Activated CD4-positive, alpha-beta T cell treated with anti-CD3 and anti-CD28 coated beads for 24 hours (primary cell): ENCODE data around the gene TXNDC15.

Source experiments
- DNase-seq, 2 donors: peaks; one replicate each; pipeline ENCODE4 v3.0.0-alpha.2; 2020; ENCODE audit warnings: low read depth in 2 of 2

Gene TXNDC15

DNA sequence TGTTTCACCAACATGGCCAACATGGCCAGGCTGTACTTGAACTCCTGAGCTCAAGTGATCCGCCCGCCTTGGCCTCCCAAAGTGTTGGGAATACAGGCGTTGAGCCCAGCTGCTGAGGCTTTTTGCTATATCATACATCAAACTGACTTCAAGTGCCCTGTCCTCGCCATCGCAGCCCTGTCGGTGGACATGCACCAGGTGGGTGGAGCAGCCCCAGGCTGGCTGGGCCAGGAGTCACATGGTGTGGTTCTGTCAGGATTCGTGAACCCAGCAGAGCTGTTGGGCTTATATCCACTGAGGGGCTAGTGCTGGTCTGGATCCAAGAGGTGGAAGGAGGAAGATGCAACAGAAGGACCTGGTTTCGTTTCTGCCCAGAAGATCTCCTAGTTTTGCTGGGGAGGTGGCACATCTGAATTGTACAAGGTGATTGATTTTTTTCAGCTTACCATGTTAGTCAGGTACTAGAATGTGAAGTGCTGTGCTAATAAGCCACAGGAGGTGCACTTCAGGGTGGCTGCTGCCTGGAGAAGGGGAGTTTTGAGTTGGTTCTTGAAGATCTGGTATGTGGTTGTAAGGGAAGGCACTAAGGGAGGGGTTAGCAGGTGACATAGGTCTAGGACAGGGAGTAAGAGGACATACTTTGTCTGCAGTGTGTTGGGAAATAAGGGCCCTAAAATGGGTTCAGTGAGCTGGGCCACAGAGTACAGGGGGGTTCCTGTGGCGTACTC lies 46.8 kb downstream of the TXNDC15 start:
- no peak for DNase-seq

DNA sequence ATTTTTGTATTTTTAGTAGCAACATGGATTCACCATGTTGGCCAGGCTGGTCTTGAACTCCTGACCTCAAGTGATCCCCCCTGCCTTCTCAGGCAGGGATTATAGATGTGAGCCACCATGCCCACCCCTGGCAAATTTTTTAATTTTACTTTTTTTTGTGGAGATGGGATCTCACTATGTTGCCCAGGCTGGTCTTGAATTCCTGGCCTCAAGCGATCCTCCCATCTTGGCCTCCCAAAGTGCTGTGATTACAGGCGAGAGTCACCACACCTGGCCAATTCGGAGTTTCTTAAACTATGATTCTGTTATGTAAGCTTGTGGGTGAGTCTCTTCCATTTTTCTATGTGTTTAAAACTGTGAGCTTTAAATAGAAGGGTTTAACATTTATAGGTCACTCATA lies 58.3 kb downstream of the TXNDC15 start:
- no peak for DNase-seq

DNA sequence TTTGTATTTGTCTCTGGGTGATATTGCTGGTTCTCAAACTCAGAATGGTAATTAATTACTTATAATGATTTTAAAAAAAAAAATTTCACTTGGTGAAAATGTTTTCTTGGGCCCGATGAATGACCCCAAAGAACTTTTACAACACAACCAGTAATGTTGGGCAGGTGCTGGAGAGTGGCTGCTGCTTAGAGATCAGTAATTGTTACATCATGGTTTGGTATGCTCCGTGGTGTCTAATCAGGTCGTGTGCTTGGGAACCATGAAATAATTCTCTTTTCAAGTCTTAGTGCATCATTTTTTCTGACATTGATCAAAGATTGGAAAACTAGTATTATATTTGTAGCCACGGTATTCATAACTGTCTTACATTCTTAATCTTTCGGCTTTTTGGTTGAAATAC lies 60.0 kb downstream of the TXNDC15 start:
- DNase-seq, result no peak

DNA sequence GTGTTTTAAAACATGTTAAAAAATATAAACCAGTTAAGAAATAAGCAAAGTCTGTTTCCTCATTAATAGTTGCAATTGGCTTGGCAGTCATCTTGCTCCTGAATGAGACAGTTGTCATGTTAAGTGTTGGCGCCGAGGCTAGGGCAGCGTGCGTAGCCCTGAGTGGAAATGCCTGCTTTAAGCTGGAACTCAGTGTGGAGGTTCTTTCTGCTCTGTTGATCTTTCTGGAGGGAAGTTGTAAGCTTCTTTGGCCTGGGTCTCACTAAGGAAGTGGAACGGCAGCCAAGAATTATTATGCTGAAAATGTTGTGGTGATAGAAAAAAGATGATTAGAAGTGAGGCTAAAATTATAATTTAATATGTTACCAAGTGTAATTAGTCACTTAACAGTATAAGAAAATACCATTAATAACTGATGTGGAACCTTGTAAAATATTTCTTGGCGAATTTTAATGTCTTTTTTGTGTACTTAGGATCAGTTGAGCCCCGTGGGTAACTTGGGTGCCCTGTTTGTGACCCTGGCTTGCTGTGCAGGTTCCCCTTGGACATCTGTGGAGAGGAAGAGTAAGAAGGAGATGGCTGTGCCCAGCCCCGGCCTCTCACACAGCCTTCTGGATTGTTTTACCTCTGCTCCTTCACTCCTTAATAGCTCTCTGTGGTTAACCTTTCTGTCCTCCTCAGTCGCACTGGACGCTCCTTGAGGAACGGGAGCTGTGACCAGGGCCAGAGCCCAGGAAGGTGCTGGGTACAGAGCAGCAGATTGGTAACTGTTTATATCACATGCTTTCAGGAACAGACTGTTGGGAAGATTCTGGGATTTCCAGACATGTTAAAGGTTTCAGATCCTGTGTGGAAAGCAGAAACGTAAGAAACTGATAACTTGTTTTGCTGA lies 61.8 kb downstream of the TXNDC15 start:
- DNase-seq, result no peak

DNA sequence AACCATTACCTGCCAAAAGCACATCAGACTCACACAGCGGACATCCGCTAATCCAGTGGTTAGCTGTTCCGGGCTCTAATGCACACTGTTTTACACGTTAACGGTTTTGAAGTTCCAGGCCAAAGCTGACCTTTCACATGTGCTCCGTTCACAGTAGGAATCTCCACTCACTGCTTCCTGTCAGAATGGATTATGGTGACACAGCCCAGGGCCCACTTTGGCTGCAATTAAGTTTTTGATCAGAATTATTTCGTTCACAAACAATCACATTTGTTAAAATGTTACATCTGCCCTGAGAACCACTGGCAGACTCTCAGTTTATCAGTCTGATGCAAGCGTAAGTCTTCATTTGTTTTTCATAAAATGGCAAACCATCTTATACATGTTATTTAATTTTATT lies 63.4 kb downstream of the TXNDC15 start:
- DNase-seq, result no peak

DNA sequence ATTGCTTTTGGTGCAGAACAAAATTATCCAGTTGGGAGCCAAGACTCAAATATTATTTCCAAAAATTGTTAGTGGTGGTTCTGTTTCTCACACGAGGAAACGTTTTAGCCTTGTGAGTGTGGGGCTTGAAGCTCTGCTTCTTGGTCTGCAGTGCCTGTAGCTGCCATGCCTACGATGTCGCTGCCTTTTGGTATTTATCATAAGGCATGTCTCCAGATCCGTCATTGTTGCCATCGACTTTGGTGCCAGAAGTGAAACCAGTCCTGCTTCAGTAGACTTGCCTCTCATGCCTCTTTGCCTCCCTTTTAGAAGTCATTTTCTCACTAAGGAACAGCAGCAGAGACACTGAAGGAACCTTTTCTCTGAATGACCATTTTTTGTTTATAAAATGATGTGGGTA lies 63.9 kb downstream of the TXNDC15 start:
- no peak for DNase-seq

DNA sequence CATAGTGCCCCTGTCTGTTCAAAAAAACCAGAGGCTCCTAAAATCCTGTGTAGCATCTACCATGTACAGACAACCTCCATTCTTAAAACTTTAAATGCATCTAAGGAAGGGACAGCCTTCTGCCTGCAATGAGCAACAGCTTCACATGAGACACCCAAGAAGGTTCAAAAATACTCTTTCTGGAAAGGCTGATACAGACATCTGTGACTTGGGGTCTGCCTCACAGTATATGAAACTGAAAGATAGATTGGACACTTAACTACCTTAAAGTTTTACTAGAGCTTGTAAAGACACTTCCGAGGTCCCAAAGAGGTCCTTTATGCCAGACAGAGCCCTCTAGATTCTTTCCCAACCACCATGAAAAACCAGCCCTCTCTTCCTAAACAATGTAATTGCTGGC lies 65.3 kb downstream of the TXNDC15 start:
- DNase-seq, result no peak

DNA sequence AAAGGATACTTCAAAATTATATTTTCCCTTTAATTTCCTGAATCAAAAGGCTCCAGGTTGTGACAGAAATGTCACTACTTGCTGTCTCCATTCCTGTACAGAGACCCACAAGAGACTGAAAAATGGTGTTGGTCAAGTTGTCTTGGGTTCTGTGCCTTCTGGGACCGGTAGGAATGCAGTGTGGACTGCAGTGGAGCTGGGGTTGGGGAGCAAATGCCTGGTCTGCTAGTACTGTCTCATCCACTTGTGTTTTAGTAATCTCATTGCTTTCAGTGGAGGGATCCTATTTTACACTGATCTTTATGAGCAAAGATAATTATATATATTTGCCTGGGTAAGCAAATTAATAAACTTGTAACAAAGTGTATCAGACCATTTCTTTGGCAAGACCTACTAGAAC lies 69.4 kb downstream of the TXNDC15 start:
- no peak for DNase-seq

DNA sequence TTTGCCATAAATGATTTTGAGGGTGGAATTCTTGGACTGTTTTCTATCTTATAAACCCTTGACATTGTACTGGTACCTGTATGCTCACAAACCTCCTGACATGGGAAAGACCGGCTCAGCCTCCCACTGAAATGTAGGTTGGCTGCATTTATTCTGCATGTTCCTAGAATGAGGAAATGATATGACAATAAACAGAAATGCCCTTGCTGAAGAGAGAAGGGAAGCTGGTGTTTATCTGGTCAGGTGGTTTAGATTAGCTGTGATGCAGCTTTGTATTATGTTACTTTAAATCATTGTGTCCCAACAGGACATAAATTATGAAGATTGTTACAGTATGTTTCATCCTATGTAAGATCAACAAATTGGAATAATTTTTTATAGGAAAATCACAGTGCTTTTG lies 70.5 kb downstream of the TXNDC15 start:
- no peak for DNase-seq

DNA sequence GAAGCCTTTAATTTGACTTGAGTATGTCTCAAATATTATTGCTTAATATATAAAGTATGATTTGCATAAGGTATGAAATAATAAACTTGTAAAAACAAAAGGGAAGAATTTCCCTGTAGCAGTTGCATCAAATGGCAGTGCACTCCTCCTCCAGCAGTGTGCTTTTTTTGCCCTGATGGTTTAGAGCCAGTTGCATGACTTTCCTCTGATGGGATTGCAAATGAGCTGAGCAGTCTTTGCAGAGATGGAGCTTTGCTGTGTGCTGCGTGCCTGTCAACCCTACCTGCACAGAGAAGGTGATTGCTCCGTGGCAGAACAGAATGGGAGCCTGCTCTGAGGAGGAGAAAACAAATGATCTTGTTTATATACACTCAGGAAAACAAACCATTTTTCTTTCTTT lies 70.9 kb downstream of the TXNDC15 start:
- no peak for DNase-seq

DNA sequence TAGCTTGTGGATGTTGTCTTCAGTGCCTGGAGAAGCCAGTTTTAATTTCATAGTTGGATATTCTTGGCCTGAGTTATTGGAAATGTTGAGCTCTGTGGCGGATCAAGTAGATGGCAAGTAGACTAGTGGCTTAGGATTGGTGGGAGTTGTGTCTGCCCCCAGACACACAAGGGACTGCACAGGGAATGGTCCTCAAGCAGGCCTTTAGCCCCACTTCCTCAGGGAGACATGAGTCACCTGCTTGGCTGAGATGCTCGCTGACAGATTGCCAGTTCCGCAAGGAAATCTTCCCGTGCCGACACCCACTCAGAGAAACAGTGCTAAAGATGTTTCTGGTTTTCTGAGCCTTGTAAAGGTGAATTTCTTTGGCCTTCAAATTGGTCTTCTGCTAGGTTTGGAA lies 74.7 kb downstream of the TXNDC15 start:
- no peak for DNase-seq

DNA sequence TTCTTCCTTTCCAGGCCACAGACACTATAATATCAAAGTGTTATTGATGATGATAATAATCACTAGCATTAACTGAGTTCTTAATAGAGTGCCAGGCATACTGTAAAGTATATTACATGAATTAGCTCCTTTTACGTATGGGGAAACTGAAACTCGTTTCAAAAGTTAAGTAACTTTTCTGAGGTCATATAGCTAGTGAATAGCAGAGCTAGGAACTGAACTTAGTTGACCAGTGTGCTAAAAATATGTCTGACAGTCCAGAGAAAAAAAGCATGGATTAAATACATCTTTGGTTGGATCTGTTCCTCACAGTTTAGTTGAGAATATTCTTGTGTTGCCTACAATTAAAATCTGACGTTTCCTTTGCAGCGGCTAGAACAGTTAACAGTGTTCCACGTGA lies 75.1 kb downstream of the TXNDC15 start:
- DNase-seq, result no peak
